Memory B cell (primary cell): Measurements from ENCODE around the gene NKX2-1.

Experiments used
- ATAC-seq: fragments of 150-1000 bp; cut with Tn5 transposase; 2 replicates; pipeline ENCODE4 v1.10.0; 2021; ENCODE audit warnings: low read depth, mild to moderate bottlenecking, moderate library complexity
- DNase-seq, 2 donors: peaks; one replicate each; pipeline ENCODE4 v3.0.0; 2022; ENCODE audit warnings: low spot score in 2 of 2
- H3K27ac Mint-ChIP-seq: one replicate; pipeline ENCODE4 v1.8.0; 2022; ENCODE audit warnings: mild to moderate bottlenecking, moderate library complexity, mixed read lengths
- H3K27me3 Mint-ChIP-seq: one replicate; pipeline ENCODE4 v1.8.0; 2022; ENCODE audit warnings: mixed read lengths
- H3K36me3 Mint-ChIP-seq: one replicate; pipeline ENCODE4 v1.8.0; 2022; ENCODE audit warnings: mild to moderate bottlenecking, mixed read lengths
- H3K4me1 Mint-ChIP-seq: one replicate; pipeline ENCODE4 v1.8.0; 2022; ENCODE audit warnings: mixed read lengths
- H3K4me3 Mint-ChIP-seq: one replicate; pipeline ENCODE4 v1.8.0; 2022; ENCODE audit warnings: mild to moderate bottlenecking, moderate library complexity, mixed read lengths
- H3K9me3 Mint-ChIP-seq: one replicate; pipeline ENCODE4 v1.8.0; 2022; ENCODE audit warnings: mixed read lengths

The NKX2-1 gene

DNA sequence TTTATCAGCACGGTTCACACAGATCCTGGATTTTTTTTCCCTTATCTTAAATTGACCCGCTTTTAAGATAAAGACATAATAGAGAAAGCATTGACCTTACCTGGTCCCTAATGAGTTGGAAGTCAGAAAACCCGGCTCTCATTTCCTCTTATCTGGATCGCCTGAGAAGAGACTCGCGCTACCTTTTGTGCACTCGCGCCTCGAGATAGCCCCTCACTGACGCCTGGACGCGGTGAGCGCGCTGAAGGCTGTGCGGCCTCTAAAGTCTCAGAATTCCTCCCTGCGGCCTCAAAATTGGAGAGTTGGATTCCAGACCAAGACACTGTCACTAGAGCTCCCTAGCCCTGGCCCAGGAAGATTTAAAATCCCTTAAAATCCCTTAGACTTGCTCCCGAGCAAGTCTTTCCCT, 7.0 kb downstream of the NKX2-1 start:
- no peaks in the 10 kb centered on the region for H3K9me3 Mint-ChIP-seq
- no peaks in the 10 kb centered on the region for H3K36me3 Mint-ChIP-seq
- DNase-seq (no peak), ATAC-seq (no peak)
- peaks cover 15% of the 10 kb centered on the region for H3K27me3 Mint-ChIP-seq
- no peaks in the 10 kb centered on the region for H3K4me1 Mint-ChIP-seq
- no peak overlapping the region for H3K4me3 Mint-ChIP-seq
- H3K27ac Mint-ChIP-seq: no peak overlapping the region

DNA sequence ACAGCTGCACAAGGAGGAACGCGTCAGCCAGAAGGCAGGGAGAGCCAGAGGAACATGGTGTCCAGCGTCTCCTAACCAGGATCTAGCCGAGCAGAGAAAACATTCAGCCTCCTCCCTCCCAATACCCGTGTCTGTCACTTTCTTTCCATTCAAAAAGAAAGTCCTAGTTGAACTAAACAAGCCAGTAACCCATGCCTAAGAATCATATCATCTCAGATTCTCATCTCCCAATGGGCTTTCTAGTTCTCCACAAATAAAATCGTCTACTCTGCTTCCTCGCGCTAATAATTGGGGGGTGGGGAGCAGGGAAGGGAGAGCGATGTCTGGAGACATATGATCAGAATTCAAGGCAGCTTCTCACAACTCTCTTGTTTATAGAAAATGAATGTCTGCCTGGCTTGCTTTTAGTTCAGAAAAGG, 7.4 kb downstream of the NKX2-1 start:
- no peak for ATAC-seq
- H3K27ac Mint-ChIP-seq: no peak overlapping the region
- H3K36me3 Mint-ChIP-seq: no peaks in the 10 kb centered on the region
- H3K27me3 Mint-ChIP-seq: peaks cover 17% of the 10 kb centered on the region
- no peaks in the 10 kb centered on the region for H3K4me1 Mint-ChIP-seq
- H3K9me3 Mint-ChIP-seq: no peaks in the 10 kb centered on the region
- DNase-seq: no peak
- H3K4me3 Mint-ChIP-seq: no peak overlapping the region

DNA sequence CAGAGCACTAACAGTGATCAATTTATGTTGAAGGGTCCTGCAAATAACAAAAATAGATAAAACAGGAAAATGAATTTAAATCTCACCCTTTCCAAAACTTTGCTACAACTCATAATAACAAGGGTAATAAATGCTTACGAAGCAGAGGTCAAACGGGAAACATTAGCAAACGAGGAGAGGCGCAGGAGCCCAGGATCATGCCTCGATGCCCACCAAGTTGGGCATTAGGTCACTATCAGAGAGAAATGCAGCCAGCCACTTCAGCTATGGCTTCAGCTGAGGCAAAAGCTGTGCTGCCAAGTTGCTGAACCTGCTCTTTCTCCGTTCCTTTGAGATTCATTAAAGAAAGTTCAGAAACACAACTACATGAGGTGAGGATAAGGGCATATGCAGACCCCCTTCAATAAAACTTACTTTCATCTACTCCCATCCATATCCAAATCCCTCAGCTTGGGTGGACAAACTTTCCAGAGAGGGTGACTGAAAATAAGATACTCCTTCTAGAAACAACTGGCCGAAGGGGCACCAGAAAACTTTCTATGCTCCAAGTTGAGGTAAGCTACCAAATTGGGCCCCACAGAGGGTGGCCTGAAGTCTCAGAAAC, 7.9 kb downstream of the NKX2-1 start:
- H3K36me3 Mint-ChIP-seq: no peaks in the 10 kb centered on the region
- no peak for DNase-seq
- no peaks in the 10 kb centered on the region for H3K4me1 Mint-ChIP-seq
- peaks cover 20% of the 10 kb centered on the region for H3K27me3 Mint-ChIP-seq
- H3K27ac Mint-ChIP-seq: no peak overlapping the region
- no peak for ATAC-seq
- no peaks in the 10 kb centered on the region for H3K9me3 Mint-ChIP-seq
- H3K4me3 Mint-ChIP-seq: no peak overlapping the region

DNA sequence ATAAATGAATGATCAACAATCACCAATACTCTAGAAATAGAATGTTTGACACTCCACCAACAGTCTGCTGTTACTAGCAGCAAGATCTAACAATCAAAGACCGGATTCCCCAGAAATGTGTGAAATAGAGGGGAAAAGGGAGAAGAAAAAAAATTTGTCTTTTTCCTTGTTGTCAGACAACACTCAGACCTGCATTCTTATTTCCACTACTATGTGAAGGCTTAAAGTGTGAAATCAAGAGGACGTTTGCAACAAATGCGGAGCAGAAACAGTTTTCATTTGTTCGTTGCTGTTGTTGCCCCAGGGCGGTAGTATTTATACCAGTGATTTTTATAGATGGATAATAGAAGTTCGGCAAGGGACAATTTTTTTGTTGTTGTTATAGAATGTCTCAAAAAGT, 9.2 kb downstream of the NKX2-1 start:
- ATAC-seq: no peak
- Mint-ChIP-seq H3K27ac (no peak overlapping the region), H3K4me1 (no peaks in the 10 kb centered on the region), H3K27me3 (peaks cover 25% of the 10 kb centered on the region), H3K4me3 (no peak overlapping the region), H3K36me3 (peaks cover 3% of the 10 kb centered on the region), H3K9me3 (peaks cover 2% of the 10 kb centered on the region)
- DNase-seq: no peak

DNA sequence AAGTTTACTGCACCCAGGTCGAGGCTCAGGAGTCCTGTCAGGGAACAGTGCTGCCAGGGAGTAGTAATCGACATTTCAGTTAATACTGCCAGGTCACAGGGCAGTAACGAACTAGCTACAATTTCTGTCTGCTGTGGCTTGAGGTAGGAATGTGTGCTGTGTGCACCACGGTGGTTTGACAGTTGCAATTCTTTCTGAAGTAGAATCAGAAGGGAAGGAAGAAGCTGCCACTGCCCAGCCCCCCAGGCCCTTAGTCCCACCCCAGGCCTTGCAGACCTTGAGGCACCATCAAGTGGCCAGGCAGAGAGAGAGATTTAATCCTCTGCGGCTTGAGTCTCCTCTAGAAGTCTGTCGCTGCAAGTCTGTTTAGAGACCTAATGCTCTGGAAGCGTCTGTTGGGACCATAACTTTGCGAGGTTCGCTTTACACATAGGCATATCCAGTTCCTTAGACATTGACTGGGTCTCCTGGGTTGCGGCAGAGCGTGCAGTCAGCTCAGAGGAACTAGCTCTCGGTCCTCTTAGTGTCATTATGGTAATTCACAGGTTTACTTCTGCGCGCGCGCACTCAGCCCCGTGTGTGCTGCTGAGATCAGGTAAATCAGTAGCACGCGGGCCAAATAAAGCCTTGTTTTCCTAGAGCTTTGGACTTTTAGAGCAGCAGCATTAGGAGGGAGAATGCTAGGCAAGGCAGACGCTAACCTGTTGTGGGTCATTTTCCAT, 9.8 kb downstream of the NKX2-1 start:
- Mint-ChIP-seq H3K4me1 (no peaks in the 10 kb centered on the region), H3K27me3 (peaks cover 25% of the 10 kb centered on the region), H3K4me3 (no peak overlapping the region), H3K36me3 (peaks cover 3% of the 10 kb centered on the region), H3K9me3 (peaks cover 2% of the 10 kb centered on the region), H3K27ac (no peak overlapping the region)
- DNase-seq (no peak), ATAC-seq (no peak)

DNA sequence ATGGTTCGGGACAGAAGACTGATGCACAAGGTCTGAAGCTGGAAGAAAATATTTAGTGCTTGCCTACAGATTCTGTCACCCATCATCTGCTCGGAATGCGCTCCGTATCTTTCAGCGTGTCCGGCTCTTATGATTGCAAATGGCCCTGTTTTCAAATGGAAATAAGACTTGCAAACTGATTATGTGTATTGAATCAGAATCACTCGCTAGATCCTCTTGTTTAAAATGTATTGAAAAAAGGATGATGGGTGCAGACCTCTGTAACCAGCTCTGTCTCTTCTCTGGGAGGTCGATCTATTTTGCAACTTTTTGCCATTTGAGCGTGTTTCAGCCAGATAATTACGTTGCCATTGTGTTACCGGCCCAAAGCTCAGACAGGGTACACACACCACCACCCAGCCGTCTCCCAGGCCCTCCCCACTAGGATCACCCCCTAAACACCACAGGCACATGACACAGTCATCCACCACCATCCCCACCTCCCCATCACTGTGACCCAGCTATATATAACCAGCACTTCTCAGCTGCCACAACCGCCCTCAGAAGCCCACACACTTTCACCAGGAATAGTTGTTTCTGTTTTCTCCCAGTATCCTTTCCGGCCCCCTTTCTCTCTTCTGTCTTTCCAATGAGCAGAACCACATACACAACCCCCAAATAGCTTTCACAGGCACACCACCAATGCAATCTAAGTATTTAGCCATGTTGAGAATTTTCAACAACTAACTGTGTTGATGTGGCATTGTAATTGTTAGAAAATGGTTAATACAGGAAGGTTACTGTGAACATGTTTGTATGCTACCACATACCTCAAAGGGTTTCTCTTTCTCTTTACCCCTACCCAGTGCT, 10.7 kb downstream of the NKX2-1 start:
- Mint-ChIP-seq H3K36me3 (peaks cover 3% of the 10 kb centered on the region), H3K4me1 (peaks cover 3% of the 10 kb centered on the region), H3K27me3 (peaks cover 28% of the 10 kb centered on the region), H3K4me3 (no peak overlapping the region), H3K27ac (no peak overlapping the region), H3K9me3 (peaks cover 2% of the 10 kb centered on the region)
- DNase-seq (no peak), ATAC-seq (no peak)

DNA sequence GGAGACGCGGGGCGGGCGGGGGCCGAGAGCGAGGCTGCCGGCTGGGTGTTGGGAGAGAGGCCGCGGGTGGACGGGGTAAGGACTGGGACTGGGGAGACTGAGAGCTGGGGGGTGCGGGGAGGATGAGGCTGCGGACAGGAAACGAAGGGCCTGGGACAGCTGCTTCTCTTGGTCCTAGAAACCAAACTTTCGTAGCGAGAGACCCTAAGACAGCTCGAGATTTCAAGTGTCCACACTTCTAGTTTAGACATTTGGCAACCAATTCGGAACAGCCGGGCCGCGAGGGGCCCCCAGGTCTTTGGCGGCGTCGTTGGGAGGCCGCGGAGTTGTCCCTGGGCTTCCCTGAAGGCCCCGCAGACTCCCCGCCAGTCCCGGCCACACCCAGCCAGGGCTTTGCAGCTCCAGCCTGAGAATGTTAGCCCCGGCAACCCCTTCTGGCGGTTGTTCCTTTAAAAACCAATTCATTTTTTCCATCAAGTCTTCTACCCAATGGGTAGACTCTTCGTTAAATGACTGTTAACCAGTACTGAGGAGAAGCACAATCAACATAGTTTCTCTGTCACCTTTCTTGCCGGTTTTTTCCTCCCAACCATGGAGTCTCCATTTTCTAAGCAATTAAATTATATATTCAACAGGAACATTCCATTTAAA, 11.5 kb downstream of the NKX2-1 start:
- H3K27me3 Mint-ChIP-seq: peaks cover 26% of the 10 kb centered on the region
- no peak overlapping the region for H3K4me3 Mint-ChIP-seq
- peaks cover 2% of the 10 kb centered on the region for H3K9me3 Mint-ChIP-seq
- H3K36me3 Mint-ChIP-seq: peaks cover 3% of the 10 kb centered on the region
- DNase-seq (no peak), ATAC-seq (no peak)
- no peak overlapping the region for H3K27ac Mint-ChIP-seq
- peaks cover 3% of the 10 kb centered on the region for H3K4me1 Mint-ChIP-seq

DNA sequence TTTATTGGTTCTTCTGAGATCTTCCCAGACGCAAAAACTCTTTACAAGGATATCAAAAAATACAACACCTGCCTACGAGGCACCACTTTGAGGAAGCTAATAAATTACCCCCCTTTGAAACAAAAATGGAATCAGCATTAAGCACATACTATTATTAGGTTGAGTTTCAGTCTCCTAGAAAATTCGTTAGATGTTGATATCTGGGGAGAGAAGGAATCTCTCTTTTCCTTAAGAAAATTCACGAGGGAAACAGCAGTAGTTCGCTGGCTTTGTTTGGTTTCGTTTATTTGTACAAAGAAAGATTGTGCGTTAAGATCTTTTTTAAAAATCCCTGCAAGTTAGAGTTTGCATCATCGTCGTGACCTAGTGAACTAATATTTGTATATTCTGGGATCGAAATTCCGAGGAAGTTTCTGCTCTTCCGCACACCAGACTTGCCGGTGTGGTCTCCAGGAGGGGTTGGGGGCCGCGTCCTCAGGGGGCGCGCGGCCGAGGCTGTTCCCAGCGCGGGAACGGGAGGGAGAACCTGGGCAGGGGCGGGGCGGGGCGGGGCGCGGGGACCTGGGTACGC, 12.1 kb downstream of the NKX2-1 start:
- no peak overlapping the region for H3K27ac Mint-ChIP-seq
- H3K27me3 Mint-ChIP-seq: peaks cover 28% of the 10 kb centered on the region
- peaks cover 3% of the 10 kb centered on the region for H3K4me1 Mint-ChIP-seq
- peaks cover 3% of the 10 kb centered on the region for H3K36me3 Mint-ChIP-seq
- DNase-seq (no peak), ATAC-seq (no peak)
- H3K4me3 Mint-ChIP-seq: no peak overlapping the region
- H3K9me3 Mint-ChIP-seq: peaks cover 2% of the 10 kb centered on the region

DNA sequence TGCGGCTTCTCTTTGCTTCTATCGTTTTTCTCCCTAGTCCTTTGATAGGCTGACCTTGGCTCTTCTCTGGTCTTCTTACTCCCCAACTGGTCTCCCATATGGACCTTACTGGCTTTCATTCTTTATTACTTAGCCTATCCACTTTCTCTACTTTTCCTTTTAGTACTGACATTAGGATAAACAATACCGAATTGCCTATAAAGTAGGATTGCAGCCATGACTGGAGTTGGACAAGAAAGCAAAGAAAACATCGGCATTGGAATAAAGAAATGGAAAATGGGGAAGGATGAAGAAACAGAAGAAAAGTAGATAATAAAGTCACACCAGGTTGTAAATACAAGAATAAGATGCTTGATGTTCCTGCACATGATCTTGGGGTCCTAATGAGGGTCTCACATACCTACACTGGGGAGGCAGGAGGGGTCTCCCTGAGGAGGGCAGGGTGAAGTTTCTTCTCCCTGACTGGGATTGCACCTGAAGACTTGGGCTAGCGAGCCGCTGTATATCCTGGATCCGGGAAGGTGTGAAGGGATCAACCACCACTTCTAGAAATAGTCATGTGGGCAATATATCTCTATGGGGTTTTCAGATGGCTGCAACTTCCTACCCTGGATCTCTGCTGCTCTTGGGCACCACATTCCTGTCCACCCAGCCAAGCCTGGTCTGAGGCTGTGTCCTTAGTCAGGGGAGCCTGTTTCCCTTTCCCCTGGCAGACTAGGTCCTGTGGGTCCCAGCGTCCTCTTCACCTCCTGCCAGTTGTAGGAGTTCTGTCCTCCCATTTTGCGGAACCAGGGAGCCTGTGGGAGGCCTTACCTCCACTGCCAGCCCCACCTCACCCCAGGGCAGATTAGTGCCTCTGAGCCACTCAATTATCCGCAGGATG, 13.1 kb downstream of the NKX2-1 start:
- Mint-ChIP-seq H3K9me3 (peaks cover 2% of the 10 kb centered on the region), H3K4me1 (peaks cover 3% of the 10 kb centered on the region), H3K4me3 (no peak overlapping the region), H3K27ac (no peak overlapping the region), H3K27me3 (peaks cover 34% of the 10 kb centered on the region), H3K36me3 (peaks cover 3% of the 10 kb centered on the region)
- no peak for ATAC-seq
- no peak for DNase-seq

DNA sequence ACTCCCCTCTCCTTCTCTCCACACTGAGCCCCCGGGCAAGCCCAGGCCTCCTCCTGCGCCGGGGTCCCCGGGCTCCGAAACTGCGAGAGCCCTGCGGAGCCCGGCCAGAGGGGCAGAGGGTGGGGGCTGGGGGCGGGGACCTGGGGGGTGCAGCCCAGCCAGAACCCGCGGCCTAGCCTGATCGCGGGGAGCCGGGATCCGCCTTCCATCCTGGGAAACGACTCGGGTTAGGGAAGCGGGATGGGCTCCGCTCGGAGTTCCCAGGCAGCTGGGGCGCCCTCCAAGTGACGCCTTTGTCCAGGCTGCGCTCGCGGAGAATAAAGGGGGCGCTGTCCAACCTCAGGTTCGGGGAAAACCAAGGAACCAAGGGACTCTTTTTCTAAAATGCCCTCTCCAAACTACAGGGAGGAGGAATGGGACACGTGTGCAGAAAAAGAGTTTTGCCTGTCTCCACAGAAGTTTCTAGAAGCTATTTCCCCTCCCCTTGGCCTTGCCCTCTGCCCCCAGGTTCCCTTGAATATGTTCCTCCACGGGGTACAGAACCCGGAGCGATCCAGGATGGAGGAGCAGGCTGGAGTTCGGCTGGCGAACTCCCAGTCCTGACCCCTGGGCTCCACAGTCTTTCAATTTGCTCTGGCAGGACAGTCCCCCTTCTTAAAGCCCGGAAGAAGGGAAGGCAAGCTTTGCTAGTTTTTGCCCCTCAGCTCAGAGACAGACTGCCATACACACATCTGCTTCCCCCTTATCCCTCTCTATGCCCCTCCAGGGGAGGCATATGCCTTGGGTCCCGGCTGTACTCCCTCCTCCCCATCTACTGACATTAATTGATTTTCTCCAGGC, 13.9 kb downstream of the NKX2-1 start:
- peaks cover 37% of the 10 kb centered on the region for H3K27me3 Mint-ChIP-seq
- H3K27ac Mint-ChIP-seq: no peak overlapping the region

DNA sequence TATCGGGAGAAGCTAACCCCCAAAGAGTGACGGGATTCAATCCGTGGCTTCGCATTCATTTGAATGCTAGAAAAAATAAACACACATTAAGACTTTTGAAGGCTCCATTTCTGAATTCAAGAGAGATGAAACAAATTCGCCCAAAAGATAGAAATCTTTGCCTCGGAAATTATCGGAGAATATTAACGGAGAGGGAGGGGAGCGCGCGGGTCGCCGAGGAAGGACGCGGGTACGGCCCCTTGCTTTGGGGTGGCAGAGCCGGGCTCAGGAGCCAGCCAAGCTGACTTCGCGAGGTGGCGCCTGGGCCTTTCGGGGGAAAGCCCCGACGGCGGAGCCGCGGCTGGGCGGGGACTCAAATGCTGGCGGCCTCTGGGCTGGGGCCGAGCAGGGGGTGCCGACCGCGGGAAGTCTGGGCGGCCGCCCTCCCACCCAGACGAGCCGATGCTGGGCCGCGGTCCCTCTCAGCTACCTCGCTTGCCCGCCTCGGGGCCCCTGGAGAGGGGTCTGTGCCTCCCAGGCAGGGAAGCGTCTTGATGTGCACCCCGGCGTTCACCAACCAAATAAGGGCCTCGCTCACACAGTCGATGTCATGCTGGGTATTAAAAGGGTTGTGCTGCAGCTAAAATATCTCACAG, 14.7 kb downstream of the NKX2-1 start:
- Mint-ChIP-seq H3K36me3 (peaks cover 3% of the 10 kb centered on the region), H3K27me3 (peaks cover 32% of the 10 kb centered on the region), H3K4me3 (no peak overlapping the region), H3K27ac (no peak overlapping the region), H3K9me3 (peaks cover 2% of the 10 kb centered on the region), H3K4me1 (peaks cover 3% of the 10 kb centered on the region)
- ATAC-seq (no peak), DNase-seq (no peak)

More for the DNA sequence above, 13.9 kb downstream of the NKX2-1 start:
- DNase-seq (no peak), ATAC-seq (no peak)
- Mint-ChIP-seq H3K4me1 (peaks cover 3% of the 10 kb centered on the region), H3K9me3 (peaks cover 2% of the 10 kb centered on the region), H3K4me3 (no peak overlapping the region), H3K36me3 (peaks cover 3% of the 10 kb centered on the region)

DNA sequence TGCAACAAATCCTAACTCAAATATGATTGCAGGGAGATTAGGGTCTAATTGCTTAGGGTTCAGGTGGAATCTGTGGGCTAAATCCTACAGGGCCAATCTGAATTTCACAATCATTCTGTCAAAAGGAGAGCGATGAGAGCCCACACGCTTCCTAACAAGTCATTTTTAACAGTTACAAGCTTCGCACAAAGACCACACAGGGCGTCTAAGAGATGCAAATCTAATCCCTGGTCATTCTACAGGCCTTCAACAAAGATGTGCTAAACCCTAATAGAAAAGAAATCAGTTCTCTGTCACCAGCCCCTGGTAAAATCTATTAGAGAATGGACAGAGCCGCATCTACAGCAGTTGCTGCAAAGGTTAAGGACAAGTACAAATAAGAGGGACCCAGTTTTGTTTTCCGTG, 15.3 kb downstream of the NKX2-1 start:
- Mint-ChIP-seq H3K4me1 (peaks cover 3% of the 10 kb centered on the region), H3K36me3 (peaks cover 3% of the 10 kb centered on the region), H3K4me3 (no peak overlapping the region), H3K27me3 (peaks cover 32% of the 10 kb centered on the region), H3K27ac (no peak overlapping the region), H3K9me3 (peaks cover 2% of the 10 kb centered on the region)
- ATAC-seq (no peak), DNase-seq (no peak)
